Astrocyte (in vitro differentiated cells and primary cell): ENCODE measurements around the gene IYD. TPM values are rescaled to one million over a fixed set of nuclear protein-coding genes. Genes with fewer than 3 reads are reported as not detected.

ENCODE experiments used
- DNase-seq: peaks from one replicate; pipeline ENCODE4 v3.0.0-alpha.2; 2010; ENCODE audit warnings: low read depth
- FAIRE-seq: peaks from 2 replicates; lab custom pipeline; 2011; peaks lifted over from hg19 to GRCh38; lab: Jason Lieb, UNC
- H2AFZ ChIP-seq: 2 replicates; pipeline ENCODE4 v1.6.0; 2012; ENCODE audit warnings: low read depth, low read length, inconsistent platforms
- H3K27ac ChIP-seq: 2 replicates; pipeline ENCODE4 v1.5.1; 2011; ENCODE audit warnings: low read depth, low read length, inconsistent platforms
- H3K27me3 ChIP-seq: 2 replicates; pipeline ENCODE4 v1.6.0; 2011; ENCODE audit warnings: low read length, inconsistent platforms; ENCODE audit not compliant: insufficient read depth
- H3K36me3 ChIP-seq: 2 replicates; pipeline ENCODE4 v1.5.1; 2011; ENCODE audit warnings: low read length, inconsistent platforms; ENCODE audit not compliant: insufficient read depth
- H3K4me1 ChIP-seq: 2 replicates; pipeline ENCODE4 v1.5.1; 2011; ENCODE audit warnings: low read length, inconsistent platforms; ENCODE audit not compliant: insufficient read depth
- H3K4me2 ChIP-seq: 2 replicates; pipeline ENCODE4 v1.6.0; 2012; ENCODE audit warnings: low read length, inconsistent platforms
- H3K4me3 ChIP-seq: 2 replicates; pipeline ENCODE4 v1.5.1; 2011; ENCODE audit warnings: low read depth, mild to moderate bottlenecking, low read length, inconsistent platforms; ENCODE audit not compliant: insufficient read depth
- H3K79me2 ChIP-seq: 2 replicates; pipeline ENCODE4 v1.6.0; 2012; ENCODE audit warnings: mild to moderate bottlenecking, low read length, inconsistent platforms; ENCODE audit not compliant: insufficient read depth
- H3K9ac ChIP-seq: 2 replicates; pipeline ENCODE4 v1.6.0; 2012; ENCODE audit warnings: mild to moderate bottlenecking, low read length, inconsistent platforms
- H3K9me3 ChIP-seq: 2 replicates; pipeline ENCODE4 v1.5.1; 2012; ENCODE audit warnings: low read depth, mild to moderate bottlenecking, low read length, inconsistent platforms; ENCODE audit not compliant: insufficient read depth
- H4K20me1 ChIP-seq: 2 replicates; pipeline ENCODE4 v1.6.0; 2012; ENCODE audit warnings: low read length, inconsistent platforms; ENCODE audit not compliant: insufficient read depth
- H3K27ac Mint-ChIP-seq: one replicate; pipeline ENCODE4 v1.8.0; 2021; ENCODE audit warnings: mild to moderate bottlenecking, mixed read lengths; ENCODE audit not compliant: unreplicated experiment
- H3K27me3 Mint-ChIP-seq: one replicate; pipeline ENCODE4 v1.8.0; 2021; ENCODE audit warnings: low read depth, mixed read lengths; ENCODE audit not compliant: unreplicated experiment
- H3K36me3 Mint-ChIP-seq: one replicate; pipeline ENCODE4 v1.8.0; 2021; ENCODE audit warnings: low read depth, mixed read lengths; ENCODE audit not compliant: unreplicated experiment
- H3K4me1 Mint-ChIP-seq: one replicate; pipeline ENCODE4 v1.8.0; 2021; ENCODE audit warnings: low read depth, mixed read lengths; ENCODE audit not compliant: unreplicated experiment
- H3K4me3 Mint-ChIP-seq: one replicate; pipeline ENCODE4 v1.8.0; 2021; ENCODE audit warnings: mild to moderate bottlenecking, moderate library complexity, mixed read lengths; ENCODE audit not compliant: unreplicated experiment
- H3K9me3 Mint-ChIP-seq: one replicate; pipeline ENCODE4 v1.8.0; 2021; ENCODE audit warnings: mild to moderate bottlenecking, mixed read lengths; ENCODE audit not compliant: unreplicated experiment
- EZH2 ChIP-seq: IDR thresholded peaks from 2 replicates; pipeline ENCODE4 v1.6.1; 2012; ENCODE audit warnings: mild to moderate bottlenecking, low read length, inconsistent platforms; ENCODE audit not compliant: insufficient read depth
- total RNA-seq: library from RNA; stranded (reverse); gene quantifications from 2 replicates; pipeline ENCODE4 v1.2.1, GENCODE V29; 2021
- TF ChIP-seq, protein P1 (sequence below): IDR thresholded peaks from 2 replicates; pipeline ENCODE4 v1.5.1; 2011; ENCODE audit warnings: low read depth, mild to moderate bottlenecking, inconsistent platforms, low read length, moderate library complexity; ENCODE audit not compliant: insufficient read depth

IYD gene
- total RNA-seq, 1 donor from 2014 or later: not detected

DNA sequence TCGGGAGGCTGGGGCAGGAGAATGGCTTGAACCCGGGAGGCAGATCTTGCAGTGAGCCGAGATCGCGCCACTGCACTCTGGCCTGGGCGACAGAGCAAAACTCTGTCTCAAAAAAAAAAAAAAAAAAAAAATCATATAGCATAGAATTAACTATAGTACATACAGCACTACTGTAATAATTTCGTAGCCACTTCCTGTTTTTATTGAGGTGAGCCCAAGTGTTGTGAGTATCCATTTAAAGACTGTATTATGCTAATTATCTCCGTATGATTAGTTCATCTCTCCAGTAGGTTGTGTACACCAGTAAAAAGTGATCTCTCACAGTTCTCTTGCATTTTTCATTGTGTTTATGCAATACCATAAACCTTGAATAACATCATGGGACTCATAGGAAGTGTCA is 70.6 kb downstream of the IYD start:
- H3K27me3 ChIP-seq: peaks cover 2% of the 10 kb centered on the region
- H3K36me3 ChIP-seq: no peaks in the 10 kb centered on the region
- DNase-seq: no peak
- no peaks in the 10 kb centered on the region for H3K4me1 ChIP-seq
- Mint-ChIP-seq H3K4me3 (no peak overlapping the region), H3K4me1 (no peaks in the 10 kb centered on the region), H3K9me3 (peaks cover 2% of the 10 kb centered on the region), H3K36me3 (no peaks in the 10 kb centered on the region), H3K27me3 (peaks cover 9% of the 10 kb centered on the region), H3K27ac (no peak overlapping the region)
- H2AFZ ChIP-seq: no peak overlapping the region
- no peak overlapping the region for H3K27ac ChIP-seq
- no peaks in the 10 kb centered on the region for H3K79me2 ChIP-seq
- no peaks in the 10 kb centered on the region for H4K20me1 ChIP-seq
- no peak overlapping the region for H3K9ac ChIP-seq
- no peaks in the 10 kb centered on the region for H3K9me3 ChIP-seq
- no peak overlapping the region for H3K4me2 ChIP-seq
- TF ChIP-seq, protein P1, sequence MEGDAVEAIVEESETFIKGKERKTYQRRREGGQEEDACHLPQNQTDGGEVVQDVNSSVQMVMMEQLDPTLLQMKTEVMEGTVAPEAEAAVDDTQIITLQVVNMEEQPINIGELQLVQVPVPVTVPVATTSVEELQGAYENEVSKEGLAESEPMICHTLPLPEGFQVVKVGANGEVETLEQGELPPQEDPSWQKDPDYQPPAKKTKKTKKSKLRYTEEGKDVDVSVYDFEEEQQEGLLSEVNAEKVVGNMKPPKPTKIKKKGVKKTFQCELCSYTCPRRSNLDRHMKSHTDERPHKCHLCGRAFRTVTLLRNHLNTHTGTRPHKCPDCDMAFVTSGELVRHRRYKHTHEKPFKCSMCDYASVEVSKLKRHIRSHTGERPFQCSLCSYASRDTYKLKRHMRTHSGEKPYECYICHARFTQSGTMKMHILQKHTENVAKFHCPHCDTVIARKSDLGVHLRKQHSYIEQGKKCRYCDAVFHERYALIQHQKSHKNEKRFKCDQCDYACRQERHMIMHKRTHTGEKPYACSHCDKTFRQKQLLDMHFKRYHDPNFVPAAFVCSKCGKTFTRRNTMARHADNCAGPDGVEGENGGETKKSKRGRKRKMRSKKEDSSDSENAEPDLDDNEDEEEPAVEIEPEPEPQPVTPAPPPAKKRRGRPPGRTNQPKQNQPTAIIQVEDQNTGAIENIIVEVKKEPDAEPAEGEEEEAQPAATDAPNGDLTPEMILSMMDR: no peak
- TF ChIP-seq EZH2: no peak
- no peak for FAIRE-seq
- H3K4me3 ChIP-seq: no peak overlapping the region

DNA sequence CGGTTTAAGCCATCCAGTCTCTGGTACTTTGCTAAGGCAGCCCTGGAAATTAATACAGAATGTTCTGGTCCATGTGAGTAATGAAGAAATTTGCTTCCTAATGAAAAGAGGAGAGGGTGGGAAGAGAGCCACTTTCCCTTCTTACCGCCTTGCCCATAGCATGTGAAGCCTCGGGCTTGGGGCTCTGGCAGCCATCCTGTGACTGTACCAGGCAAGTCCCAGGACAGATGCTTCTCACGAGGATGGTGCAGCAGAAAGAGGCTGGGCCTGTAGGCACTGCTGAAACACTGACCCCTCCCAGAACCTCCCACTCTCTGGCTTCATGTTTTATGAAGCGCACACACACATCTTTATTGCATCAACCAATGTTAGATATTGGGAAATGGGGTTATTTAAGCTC is 74.8 kb downstream of the IYD start:
- Mint-ChIP-seq H3K4me1 (no peaks in the 10 kb centered on the region), H3K9me3 (peaks cover 2% of the 10 kb centered on the region), H3K36me3 (no peaks in the 10 kb centered on the region), H3K27ac (no peak overlapping the region), H3K4me3 (no peak overlapping the region), H3K27me3 (peaks cover 4% of the 10 kb centered on the region)
- no peaks in the 10 kb centered on the region for H3K9me3 ChIP-seq
- no peak overlapping the region for H3K27ac ChIP-seq
- no peak for FAIRE-seq
- peaks cover 8% of the 10 kb centered on the region for H3K27me3 ChIP-seq
- no peak overlapping the region for H3K4me2 ChIP-seq
- no peak for DNase-seq
- no peaks in the 10 kb centered on the region for H3K36me3 ChIP-seq
- H4K20me1 ChIP-seq: no peaks in the 10 kb centered on the region
- no peaks in the 10 kb centered on the region for H3K4me1 ChIP-seq
- no peak for TF ChIP-seq EZH2
- TF ChIP-seq, protein P1: no peak
- no peaks in the 10 kb centered on the region for H3K79me2 ChIP-seq
- no peak overlapping the region for H3K9ac ChIP-seq
- no peak overlapping the region for H2AFZ ChIP-seq
- no peak overlapping the region for H3K4me3 ChIP-seq

DNA sequence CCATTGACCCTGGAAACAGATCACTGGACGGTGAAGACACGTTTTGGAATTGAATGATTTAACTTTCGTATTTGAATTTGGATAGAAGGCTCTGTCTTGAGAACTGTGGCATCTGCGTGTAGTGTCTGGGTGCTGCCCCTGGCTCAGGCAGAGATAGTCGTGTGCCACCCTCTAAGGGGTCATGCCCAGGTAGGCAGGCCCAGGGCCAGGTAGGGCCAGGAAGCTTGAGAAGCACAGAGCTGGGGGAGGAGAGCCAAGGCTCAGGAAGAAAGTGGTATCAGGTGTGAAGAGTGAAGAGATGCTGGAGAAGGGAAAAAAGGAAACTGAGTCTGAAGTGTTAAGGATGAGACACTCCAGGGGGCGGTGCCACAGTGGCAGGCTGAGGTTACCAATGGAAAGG is 75.5 kb downstream of the IYD start:
- H3K9me3 ChIP-seq: no peaks in the 10 kb centered on the region
- Mint-ChIP-seq H3K4me1 (no peaks in the 10 kb centered on the region), H3K27me3 (peaks cover 4% of the 10 kb centered on the region), H3K36me3 (no peaks in the 10 kb centered on the region), H3K4me3 (no peak overlapping the region), H3K27ac (no peak overlapping the region), H3K9me3 (peaks cover 2% of the 10 kb centered on the region)
- peaks cover 8% of the 10 kb centered on the region for H3K27me3 ChIP-seq
- H4K20me1 ChIP-seq: no peaks in the 10 kb centered on the region
- no peaks in the 10 kb centered on the region for H3K36me3 ChIP-seq
- no peak overlapping the region for H3K27ac ChIP-seq
- H3K4me3 ChIP-seq: no peak overlapping the region
- no peak overlapping the region for H3K9ac ChIP-seq
- H3K79me2 ChIP-seq: no peaks in the 10 kb centered on the region
- no peak for FAIRE-seq
- H3K4me1 ChIP-seq: no peaks in the 10 kb centered on the region
- TF ChIP-seq, protein P1: no peak
- no peak for TF ChIP-seq EZH2
- DNase-seq: no peak
- no peak overlapping the region for H2AFZ ChIP-seq
- no peak overlapping the region for H3K4me2 ChIP-seq
